ENCODE data around the gene CPVL. TPM values are rescaled to one million over a fixed set of nuclear protein-coding genes. Genes with fewer than 3 reads are reported as not detected.

CPVL gene
- total and polyA plus RNA-seq, 2 of the 4 experiments (the other 2 are of a cell fraction): not detected

DNA sequence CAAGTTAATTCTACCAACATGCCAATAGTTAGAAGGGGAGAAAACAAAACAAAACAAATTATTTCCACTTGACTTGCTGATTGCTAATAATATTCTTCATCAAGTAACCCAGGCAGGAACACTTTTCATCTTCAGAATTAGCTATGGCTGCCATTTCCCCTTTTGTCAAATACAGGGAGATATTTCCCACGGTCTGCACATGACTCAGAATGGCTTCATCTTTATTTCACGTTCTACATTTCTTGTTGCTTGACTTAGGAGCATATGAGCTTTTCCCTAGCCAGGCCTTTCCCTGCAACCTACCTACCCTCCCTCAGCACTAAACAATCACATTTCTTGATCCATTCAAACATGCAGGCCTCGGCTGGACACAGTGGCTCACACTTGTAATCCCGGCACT is 6.5 kb downstream of the CPVL start:
- Histone ChIP-seq H3K14ac (replicated peaks; ENCODE audit: low read depth, low read length) (no peak overlapping the region), H3K4ac (ENCODE audit: low read depth, low read length) (no peak overlapping the region), H3K4me2 (ENCODE audit: low read depth, low read length) (no peak overlapping the region), H2BK5ac (ENCODE audit: low read depth, low read length, poor library complexity, severe bottlenecking) (no peak overlapping the region), H3K9me3 (ENCODE audit: control insufficient read depth, insufficient read depth, low read length) (no peaks in the 10 kb centered on the region), H3K27ac (ENCODE audit: insufficient read depth, low read length) (no peak overlapping the region), H3K4me1 (ENCODE audit: control insufficient read depth, insufficient read depth, low read length) (no peaks in the 10 kb centered on the region), H3K9ac (ENCODE audit: low read depth, low read length) (no peak overlapping the region), H3K18ac (ENCODE audit: low read depth, low read length) (no peak overlapping the region), H4K5ac (ENCODE audit: low read depth, low read length) (no peak overlapping the region), H2AK9ac (replicated peaks; ENCODE audit: low read depth, low read length, poor library complexity) (no peak overlapping the region), H3K36me3 (ENCODE audit: control insufficient read depth, insufficient read depth, low read length) (no peaks in the 10 kb centered on the region), H3K9me1 (ENCODE audit: insufficient read depth, low read length) (no peaks in the 10 kb centered on the region), H2BK15ac (ENCODE audit: low read depth, low read length) (no peak overlapping the region), H4K8ac (ENCODE audit: low read depth in 2 of 2, low read length in 2 of 2) (no peak overlapping the region), H3K4me3 (ENCODE audit: insufficient read depth, low read depth, low read length) (no peak overlapping the region), H4K20me1 (ENCODE audit: insufficient read depth, low read length) (no peaks in the 10 kb centered on the region), H2AFZ (replicated peaks; ENCODE audit: low read length, poor library complexity) (no peak overlapping the region), H3K56ac (ENCODE audit: extremely low read depth, insufficient read depth, low read length) (no peak overlapping the region), H3K23ac (ENCODE audit: low read depth, low read length) (no peak overlapping the region), H3K27me3 (ENCODE audit: control insufficient read depth, insufficient read depth, low read length) (no peaks in the 10 kb centered on the region), H2BK120ac (ENCODE audit: low read depth, low read length) (no peak overlapping the region), H2BK20ac (ENCODE audit: low read depth, low read length) (no peak overlapping the region), H2AK5ac (ENCODE audit: low read depth, low read length) (no peak overlapping the region), H3K79me1 (ENCODE audit: low read depth in 1 of 2, low read length in 2 of 2) (no peaks in the 10 kb centered on the region), H4K91ac (ENCODE audit: insufficient read depth, low read depth, low read length) (no peak overlapping the region)
- in situ Hi-C loops (cut with MboI; ENCODE audit: low sequenced_read_pairs) (no loop called here), intact Hi-C loops (cut with micrococcal nuclease) (no loop called here), dilution Hi-C loops (cut with HindIII; ENCODE audit: low sequenced_read_pairs, unreplicated experiment) (no loop called here)
- ChIA-PET CTCF (no interaction called here), POLR2A (ENCODE audit: unreplicated experiment) (no interaction called here)
- no peak for TF ChIP-seq MXI1 (IDR thresholded peaks at IDR 0.05; ENCODE audit: borderline replicate concordance, low read depth, low read length)
- TF ChIP-seq, protein P1, sequence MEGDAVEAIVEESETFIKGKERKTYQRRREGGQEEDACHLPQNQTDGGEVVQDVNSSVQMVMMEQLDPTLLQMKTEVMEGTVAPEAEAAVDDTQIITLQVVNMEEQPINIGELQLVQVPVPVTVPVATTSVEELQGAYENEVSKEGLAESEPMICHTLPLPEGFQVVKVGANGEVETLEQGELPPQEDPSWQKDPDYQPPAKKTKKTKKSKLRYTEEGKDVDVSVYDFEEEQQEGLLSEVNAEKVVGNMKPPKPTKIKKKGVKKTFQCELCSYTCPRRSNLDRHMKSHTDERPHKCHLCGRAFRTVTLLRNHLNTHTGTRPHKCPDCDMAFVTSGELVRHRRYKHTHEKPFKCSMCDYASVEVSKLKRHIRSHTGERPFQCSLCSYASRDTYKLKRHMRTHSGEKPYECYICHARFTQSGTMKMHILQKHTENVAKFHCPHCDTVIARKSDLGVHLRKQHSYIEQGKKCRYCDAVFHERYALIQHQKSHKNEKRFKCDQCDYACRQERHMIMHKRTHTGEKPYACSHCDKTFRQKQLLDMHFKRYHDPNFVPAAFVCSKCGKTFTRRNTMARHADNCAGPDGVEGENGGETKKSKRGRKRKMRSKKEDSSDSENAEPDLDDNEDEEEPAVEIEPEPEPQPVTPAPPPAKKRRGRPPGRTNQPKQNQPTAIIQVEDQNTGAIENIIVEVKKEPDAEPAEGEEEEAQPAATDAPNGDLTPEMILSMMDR (conservative IDR thresholded peaks at IDR 0.05; ENCODE audit: low read depth, low read length): no peak
- no peak for TF ChIP-seq NFE2L2 (IDR thresholded peaks at IDR 0.05; ENCODE audit: low read depth, low read length)
- TF ChIP-seq POLR2A (IDR thresholded peaks at IDR 0.05; ENCODE audit: low read depth, low read length): no peak
- no peak for TF ChIP-seq FOS (IDR thresholded peaks at IDR 0.05; ENCODE audit: low read depth, low read length)
- TF ChIP-seq, protein P2, sequence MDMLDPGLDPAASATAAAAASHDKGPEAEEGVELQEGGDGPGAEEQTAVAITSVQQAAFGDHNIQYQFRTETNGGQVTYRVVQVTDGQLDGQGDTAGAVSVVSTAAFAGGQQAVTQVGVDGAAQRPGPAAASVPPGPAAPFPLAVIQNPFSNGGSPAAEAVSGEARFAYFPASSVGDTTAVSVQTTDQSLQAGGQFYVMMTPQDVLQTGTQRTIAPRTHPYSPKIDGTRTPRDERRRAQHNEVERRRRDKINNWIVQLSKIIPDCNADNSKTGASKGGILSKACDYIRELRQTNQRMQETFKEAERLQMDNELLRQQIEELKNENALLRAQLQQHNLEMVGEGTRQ (IDR thresholded peaks at IDR 0.05; ENCODE audit: low read depth, low read length): no peak
- TF ChIP-seq RFX5 (IDR thresholded peaks at IDR 0.05; ENCODE audit: low read depth, low read length): no peak
- no peak for TF ChIP-seq SMC3 (IDR thresholded peaks at IDR 0.05; ENCODE audit: low read depth, low read length)
- TF ChIP-seq RAD21 (IDR thresholded peaks at IDR 0.05; ENCODE audit: low read length): no peak
- no peak for TF ChIP-seq MAFK (IDR thresholded peaks at IDR 0.05; ENCODE audit: low read depth, low read length)
- no peak for TF ChIP-seq RCOR1 (IDR thresholded peaks at IDR 0.05; ENCODE audit: insufficient replicate concordance, low read length)
- no peak for TF ChIP-seq CHD1 (IDR thresholded peaks at IDR 0.05; ENCODE audit: low read depth, low read length)
- TF ChIP-seq, protein P3, sequence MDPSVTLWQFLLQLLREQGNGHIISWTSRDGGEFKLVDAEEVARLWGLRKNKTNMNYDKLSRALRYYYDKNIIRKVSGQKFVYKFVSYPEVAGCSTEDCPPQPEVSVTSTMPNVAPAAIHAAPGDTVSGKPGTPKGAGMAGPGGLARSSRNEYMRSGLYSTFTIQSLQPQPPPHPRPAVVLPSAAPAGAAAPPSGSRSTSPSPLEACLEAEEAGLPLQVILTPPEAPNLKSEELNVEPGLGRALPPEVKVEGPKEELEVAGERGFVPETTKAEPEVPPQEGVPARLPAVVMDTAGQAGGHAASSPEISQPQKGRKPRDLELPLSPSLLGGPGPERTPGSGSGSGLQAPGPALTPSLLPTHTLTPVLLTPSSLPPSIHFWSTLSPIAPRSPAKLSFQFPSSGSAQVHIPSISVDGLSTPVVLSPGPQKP (IDR thresholded peaks at IDR 0.05; ENCODE audit: borderline replicate concordance, low read depth, low read length): no peak
- no peak for TF ChIP-seq BHLHE40 (IDR thresholded peaks at IDR 0.05; ENCODE audit: low read depth, low read length)
- no peak for TF ChIP-seq CEBPB (IDR thresholded peaks at IDR 0.05; ENCODE audit: low read depth, low read length)
- TF ChIP-seq MAZ (IDR thresholded peaks at IDR 0.05; ENCODE audit: borderline replicate concordance, low read depth, low read length): no peak
- no peak for ATAC-seq (ENCODE audit: low read depth)
- DNase-seq: no peak
- no TSS peak for BruUV-seq (replicated peaks)
- 67% methylated on average over 1 of the region's 4 CpGs; no CpG with 5 or more reads in 1 of the 2 experiments for WGBS, 2 experiments (ENCODE audit: extremely low coverage in 2 of 2, insufficient read length in 1 of 2)

All from IMR-90 (cell line).